ENCODE results near the gene DESI1. TPM values are rescaled to one million over a fixed set of nuclear protein-coding genes. Genes with fewer than 3 reads are reported as not detected.
A peak's percentile ranks its signal among the peaks of the same experiment; 100 is the strongest.

Gene DESI1
- total RNA-seq, 1 experiment from 2014 or later = 30.2 TPM

- Histone ChIP-seq H3K23me2 (ENCODE audit: insufficient read length, low read depth, low read length, poor library complexity, severe bottlenecking) (no peaks in the 10 kb centered on the region), H3K79me2 (ENCODE audit: insufficient read depth, low read length) (no peaks in the 10 kb centered on the region), H3K27ac (ENCODE audit: insufficient read length, low read depth, low read length) (no peak overlapping the region), H2BK20ac (ENCODE audit: low read depth, low read length, poor library complexity, severe bottlenecking) (no peak overlapping the region), H3K4ac (ENCODE audit: low read depth, low read length) (no peak overlapping the region), H2AK5ac (ENCODE audit: insufficient read length, low read length) (no peak overlapping the region), H3K56ac (ENCODE audit: insufficient read length, low read depth, low read length) (no peak overlapping the region), H2BK5ac (ENCODE audit: insufficient read length, low read length) (no peak overlapping the region), H3K9me3 (ENCODE audit: control insufficient read depth, low read depth, low read length) (no peaks in the 10 kb centered on the region), H3K27me3 (ENCODE audit: insufficient read depth, low read length) (no peaks in the 10 kb centered on the region), H3T11ph (ENCODE audit: low read length) (no peak overlapping the region), H2AFZ (ENCODE audit: low read length) (no peak overlapping the region), H3K4me2 (ENCODE audit: insufficient read depth, insufficient read length, low read length) (no peak overlapping the region), H2BK15ac (ENCODE audit: low read depth, low read length) (no peak overlapping the region), H3K9ac (ENCODE audit: extremely low read depth, insufficient read length, low read length) (no peak overlapping the region), H2BK12ac (ENCODE audit: insufficient read length, low read depth, low read length) (no peak overlapping the region), H3K4me1 (ENCODE audit: insufficient read depth, low read length) (no peaks in the 10 kb centered on the region), H2BK120ac (ENCODE audit: low read depth, low read length, poor library complexity, severe bottlenecking) (no peak overlapping the region), H4K5ac (ENCODE audit: insufficient read length, low read depth, low read length) (no peak overlapping the region), H4K8ac (replicated peaks; ENCODE audit: insufficient read length, low read depth, low read length) (no peak overlapping the region), H3K23ac (ENCODE audit: insufficient read length, low read depth, low read length) (no peak overlapping the region), H4K20me1 (ENCODE audit: control insufficient read depth, insufficient read depth, insufficient read length) (no peaks in the 10 kb centered on the region), H3K18ac (ENCODE audit: insufficient read length, low read depth, low read length) (no peak overlapping the region), H4K91ac (ENCODE audit: insufficient read length, low read depth, low read length) (no peak overlapping the region), H3K79me1 (ENCODE audit: insufficient read depth, low read depth, low read length, poor library complexity, severe bottlenecking) (no peaks in the 10 kb centered on the region), H3K14ac (ENCODE audit: insufficient read depth, low read length) (no peak overlapping the region)
- no peaks in the 10 kb centered on the region; a peak in 1 of 7 replicates for H3K36me3 Mint-ChIP-seq (ENCODE audit: insufficient read depth in 1 of 3, low read depth in 3 of 3)
- H3K4me1 Mint-ChIP-seq = peaks cover 3 to 4% of the 10 kb centered on the region in 2 experiments; a peak in 2 of 4 replicates
- H3K27ac Mint-ChIP-seq = peak overlapping the region in 1 of 3 experiments; percentile 74; a peak in 1 of 7 replicates
- no peak overlapping the region for H3K4me3 Mint-ChIP-seq
- H3K27me3 Mint-ChIP-seq (ENCODE audit: low read depth) = peaks cover 2% of the 10 kb centered on the region; the same call in 1 of the 2 replicates
- no peaks in the 10 kb centered on the region for H3K9me3 Mint-ChIP-seq
- no CpG with 5 or more reads among the region's 3 CpGs for WGBS (ENCODE audit: extremely low coverage, insufficient read length, low lambda C conversion rate)
- DNase-seq = no peak
- TF ChIP-seq CTCF (conservative IDR thresholded peaks at IDR 0.05) = no peak
These were observed 50.6 kb downstream of the DESI1 start for GRCh38 chr22:41570221-41570620.

All from H9 (cell line).